WTC11 (cell line): ENCODE data around the gene CCDC134. TPM values are rescaled to one million over a fixed set of nuclear protein-coding genes. Genes with fewer than 3 reads are reported as not detected.

Experiments used
- ATAC-seq: fragments of 200-7000 bp; cut with Tn5 transposase; 2 replicates; pipeline ENCODE4 v1.10.0; 2021; ENCODE audit warnings: mild to moderate bottlenecking, moderate library complexity
- Bru-seq: library from RNA; stranded (reverse); fragments of 400-500 nt; gene quantifications from one replicate; lab custom pipeline; 2021; lab: Mats Ljungman, UMichigan
- CTCF ChIA-PET: fragments of 300-600 bp; sonication (Branson Sonifier 250); formaldehyde crosslinking; loops from one replicate; lab custom pipeline; 2021; ENCODE audit warnings: antibody characterized with exemption; lab: Charles Lee
- POLR2A ChIA-PET: fragments of 350-600 bp; sonication (Branson Sonifier 250); formaldehyde crosslinking; loops from one replicate; lab custom pipeline; 2021; ENCODE audit warnings: antibody characterized with exemption; lab: Charles Lee
- DNase-seq: peaks from one replicate; pipeline ENCODE4 v3.0.0; 2021; ENCODE audit warnings: low spot score
- H3K27ac Mint-ChIP-seq: 2 replicates; pipeline ENCODE4 v1.8.0; 2021; ENCODE audit warnings: mixed read lengths
- H3K27me3 Mint-ChIP-seq: 2 replicates; pipeline ENCODE4 v1.8.0; 2021; ENCODE audit warnings: low read depth, mild to moderate bottlenecking, moderate library complexity, mixed read lengths
- H3K36me3 Mint-ChIP-seq: 2 replicates; pipeline ENCODE4 v1.8.0; 2021; ENCODE audit warnings: mixed read lengths
- H3K4me1 Mint-ChIP-seq: 2 replicates; pipeline ENCODE4 v1.8.0; 2022; ENCODE audit warnings: mixed read lengths
- H3K4me3 Mint-ChIP-seq: 2 replicates; pipeline ENCODE4 v1.8.0; 2021; ENCODE audit warnings: mild to moderate bottlenecking, moderate library complexity, mixed read lengths
- H3K9me3 Mint-ChIP-seq: 2 replicates; pipeline ENCODE4 v1.8.0; 2021; ENCODE audit warnings: mixed read lengths
- JAZF1 ChIP-seq: fragments of 250-450 bp; sonication (Bioruptor Pico); IDR thresholded peaks from 2 replicates; pipeline ENCODE4 v1.9.0; 2021; ENCODE audit warnings: moderate library complexity, mild to moderate bottlenecking, inconsistent platforms
- MYBL2 ChIP-seq: sonication (generic); formaldehyde crosslinking; IDR thresholded peaks from 2 replicates; pipeline ENCODE4 v1.8.1; 2023; ENCODE audit warnings: mild to moderate bottlenecking, moderate library complexity, missing genetic modification reagents
- NFE2L1 ChIP-seq: sonication (generic); formaldehyde crosslinking; IDR thresholded peaks from 2 replicates; pipeline ENCODE4 v1.8.1; 2023; ENCODE audit warnings: missing genetic modification reagents
- OVOL2 ChIP-seq: fragments of 250-450 bp; sonication (Bioruptor Pico); IDR thresholded peaks from 2 replicates; pipeline ENCODE4 v1.9.0; 2021; ENCODE audit warnings: mild to moderate bottlenecking, borderline replicate concordance
- TP53 ChIP-seq: sonication (generic); formaldehyde crosslinking; IDR thresholded peaks from 2 replicates; pipeline ENCODE4 v1.8.1; 2023; ENCODE audit warnings: mild to moderate bottlenecking, missing genetic modification reagents
- ZNF138 ChIP-seq: sonication (generic); formaldehyde crosslinking; conservative IDR thresholded peaks from 2 replicates; pipeline ENCODE4 v1.8.1; 2022; ENCODE audit warnings: mild to moderate bottlenecking, moderate library complexity, missing genetic modification reagents
- ZNF396 ChIP-seq: fragments of 250-450 bp; sonication (Bioruptor Pico); IDR thresholded peaks from 2 replicates; pipeline ENCODE4 v1.8.0; 2021; ENCODE audit warnings: mild to moderate bottlenecking, moderate library complexity, borderline replicate concordance
- long read RNA-seq, 3 experiments: library from RNA in 1 of 3; library from capped mRNA in 1 of 3; library from polyadenylated mRNA in 1 of 3; unstranded in 2 of 3; stranded (forward) in 1 of 3; transcript quantifications; one replicate each; pipeline ENCODE4 v2.0.0, GENCODE V29; 2021
- total RNA-seq: library from RNA; stranded (reverse); gene quantifications from 3 replicates; pipeline ENCODE4 v1.2.3, GENCODE V29; 2021
- TF ChIP-seq, protein P1 (sequence below): sonication (generic); formaldehyde crosslinking; IDR thresholded peaks from 2 replicates; pipeline ENCODE4 v1.8.0; 2022; ENCODE audit warnings: missing genetic modification reagents
- TF ChIP-seq, protein P2 (sequence below): sonication (generic); formaldehyde crosslinking; IDR thresholded peaks from 2 replicates; pipeline ENCODE4 v1.8.1; 2023; ENCODE audit warnings: mild to moderate bottlenecking, missing genetic modification reagents, borderline replicate concordance
- TF ChIP-seq, protein P3 (sequence below): fragments of 200-600 bp; IDR thresholded peaks from 2 replicates; pipeline ENCODE4 v1.8.0; 2022; ENCODE audit warnings: antibody characterized with exemption
- TF ChIP-seq, protein P4 (sequence below): sonication (generic); formaldehyde crosslinking; IDR thresholded peaks from 2 replicates; pipeline ENCODE4 v1.8.1; 2022; ENCODE audit warnings: low read depth, mild to moderate bottlenecking, moderate library complexity, missing genetic modification reagents, borderline replicate concordance
- TF ChIP-seq, protein P5 (sequence below): sonication (generic); formaldehyde crosslinking; IDR thresholded peaks from 2 replicates; pipeline ENCODE4 v1.8.1; 2023; ENCODE audit warnings: mild to moderate bottlenecking, missing genetic modification reagents, moderate library complexity
- TF ChIP-seq, protein P6 (sequence below): fragments of 250-450 bp; sonication (Bioruptor Pico); conservative IDR thresholded peaks from 2 replicates; pipeline ENCODE4 v1.9.0; 2021; ENCODE audit warnings: mild to moderate bottlenecking
- TF ChIP-seq, protein P7 (sequence below): fragments of 250-450 bp; sonication (Bioruptor Pico); IDR thresholded peaks from 2 replicates; pipeline ENCODE4 v1.9.0; 2021; ENCODE audit warnings: mild to moderate bottlenecking, borderline replicate concordance

CCDC134 gene
- total RNA-seq: 19.0 to 21.3 TPM (median 19.2 TPM) in 3 replicates
- percentile 68 among the genes with signal in this experiment for Bru-seq, nascent RNA
- long read RNA-seq, experiment 1, transcript CCDC134-201 (7 exons, 1,270 nt): major isoform, 27 of 64 reads
- long read RNA-seq, experiment 1, partial matches to known transcripts: 32 of 64 reads
- long read RNA-seq, experiment 1, other reads (novel, unspliced or antisense): 5 of 64 reads
- long read RNA-seq, experiment 2, partial matches to known transcripts: 9 of 10 reads
- long read RNA-seq, experiment 2, other reads (novel, unspliced or antisense): 0 of 10 reads
- long read RNA-seq, experiment 3, transcript CCDC134-201 (7 exons, 1,270 nt): major isoform, 10 of 12 reads
- long read RNA-seq, experiment 3, partial matches to known transcripts: 0 of 12 reads
- long read RNA-seq, experiment 3, other reads (novel, unspliced or antisense): 2 of 12 reads

DNA sequence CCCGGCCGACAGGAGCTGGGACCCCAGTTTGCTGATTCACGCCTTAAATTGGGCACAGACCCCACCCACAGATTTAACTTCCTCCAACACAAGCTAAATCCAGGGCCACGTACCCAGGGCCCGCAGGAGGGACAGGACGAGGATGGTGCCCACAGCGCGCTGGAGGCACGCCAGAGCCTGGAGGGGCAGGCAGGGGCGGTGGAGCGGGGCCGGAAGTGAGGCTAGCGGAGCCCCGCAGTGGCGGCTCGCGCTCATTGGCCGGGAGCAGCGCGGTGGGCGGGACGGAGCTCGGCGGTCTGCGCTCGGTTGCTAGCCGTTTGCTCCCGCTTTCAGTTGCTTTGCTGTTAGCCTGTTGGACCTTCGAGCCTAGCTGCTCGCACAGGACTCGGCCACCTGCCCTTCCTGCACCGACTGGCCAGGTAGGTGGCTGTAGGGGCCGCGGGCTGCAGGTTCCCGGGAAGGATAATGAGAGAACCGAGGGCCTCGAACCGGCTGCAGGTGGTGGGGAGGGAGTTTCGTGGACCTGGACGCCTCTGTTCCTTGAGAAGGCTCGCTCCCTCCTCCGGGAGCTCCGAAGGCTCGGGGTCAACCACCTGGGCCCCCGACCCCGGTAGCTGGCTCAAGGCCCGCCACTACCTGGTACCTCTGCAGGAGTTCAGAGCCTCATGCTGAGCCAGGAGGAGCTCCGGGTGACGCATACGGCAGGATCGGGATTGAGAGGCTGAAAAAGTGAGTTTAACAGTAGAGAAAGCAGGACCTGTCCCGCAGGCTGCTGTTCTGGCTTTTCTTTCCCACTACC is at the start of gene CCDC134:
Gene CCDC134, plus strand, starts transcription at position 332 of the 799 bp plus-strand sequence. CDS start 8,212 bp downstream, outside the sequence.
- H3K4me1 Mint-ChIP-seq: peaks cover 30% of the 10 kb centered on the region
- peak; percentile 91 for DNase-seq
- ChIA-PET CTCF (interaction anchor here (0.6 to 3.2 kb wide), 19 partner anchors 20 to 291 kb away, joined by 3 to 76 read pairs (median 4); partner anchors contain the start of genes CENPM, MEI1 and NDUFA6), POLR2A (interaction anchor here (0.6 to 2.5 kb wide), 15 partner anchors 22 to 419 kb away, joined by 3 to 21 read pairs (median 5); partner anchors contain the start of genes CENPM, SREBF2 and TEF)
- no peaks in the 10 kb centered on the region for H3K27me3 Mint-ChIP-seq
- peak within 1 kb of the TSS; percentile 98 for H3K27ac Mint-ChIP-seq
- peaks cover 7% of the 10 kb centered on the region for H3K36me3 Mint-ChIP-seq
- peak; percentile 95 for ATAC-seq
- no peaks in the 10 kb centered on the region for H3K9me3 Mint-ChIP-seq
- peak within 1 kb of the TSS; percentile 96 for H3K4me3 Mint-ChIP-seq
- TF ChIP-seq MYBL2: peak; percentile 91
- TF ChIP-seq, protein P1, sequence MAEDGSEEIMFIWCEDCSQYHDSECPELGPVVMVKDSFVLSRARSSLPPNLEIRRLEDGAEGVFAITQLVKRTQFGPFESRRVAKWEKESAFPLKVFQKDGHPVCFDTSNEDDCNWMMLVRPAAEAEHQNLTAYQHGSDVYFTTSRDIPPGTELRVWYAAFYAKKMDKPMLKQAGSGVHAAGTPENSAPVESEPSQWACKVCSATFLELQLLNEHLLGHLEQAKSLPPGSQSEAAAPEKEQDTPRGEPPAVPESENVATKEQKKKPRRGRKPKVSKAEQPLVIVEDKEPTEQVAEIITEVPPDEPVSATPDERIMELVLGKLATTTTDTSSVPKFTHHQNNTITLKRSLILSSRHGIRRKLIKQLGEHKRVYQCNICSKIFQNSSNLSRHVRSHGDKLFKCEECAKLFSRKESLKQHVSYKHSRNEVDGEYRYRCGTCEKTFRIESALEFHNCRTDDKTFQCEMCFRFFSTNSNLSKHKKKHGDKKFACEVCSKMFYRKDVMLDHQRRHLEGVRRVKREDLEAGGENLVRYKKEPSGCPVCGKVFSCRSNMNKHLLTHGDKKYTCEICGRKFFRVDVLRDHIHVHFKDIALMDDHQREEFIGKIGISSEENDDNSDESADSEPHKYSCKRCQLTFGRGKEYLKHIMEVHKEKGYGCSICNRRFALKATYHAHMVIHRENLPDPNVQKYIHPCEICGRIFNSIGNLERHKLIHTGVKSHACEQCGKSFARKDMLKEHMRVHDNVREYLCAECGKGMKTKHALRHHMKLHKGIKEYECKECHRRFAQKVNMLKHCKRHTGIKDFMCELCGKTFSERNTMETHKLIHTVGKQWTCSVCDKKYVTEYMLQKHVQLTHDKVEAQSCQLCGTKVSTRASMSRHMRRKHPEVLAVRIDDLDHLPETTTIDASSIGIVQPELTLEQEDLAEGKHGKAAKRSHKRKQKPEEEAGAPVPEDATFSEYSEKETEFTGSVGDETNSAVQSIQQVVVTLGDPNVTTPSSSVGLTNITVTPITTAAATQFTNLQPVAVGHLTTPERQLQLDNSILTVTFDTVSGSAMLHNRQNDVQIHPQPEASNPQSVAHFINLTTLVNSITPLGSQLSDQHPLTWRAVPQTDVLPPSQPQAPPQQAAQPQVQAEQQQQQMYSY (CRISPR knock-in tag): peak; percentile 23; the same call in 1 of the 2 replicates
- no peak for TF ChIP-seq JAZF1
- TF ChIP-seq, protein P2, sequence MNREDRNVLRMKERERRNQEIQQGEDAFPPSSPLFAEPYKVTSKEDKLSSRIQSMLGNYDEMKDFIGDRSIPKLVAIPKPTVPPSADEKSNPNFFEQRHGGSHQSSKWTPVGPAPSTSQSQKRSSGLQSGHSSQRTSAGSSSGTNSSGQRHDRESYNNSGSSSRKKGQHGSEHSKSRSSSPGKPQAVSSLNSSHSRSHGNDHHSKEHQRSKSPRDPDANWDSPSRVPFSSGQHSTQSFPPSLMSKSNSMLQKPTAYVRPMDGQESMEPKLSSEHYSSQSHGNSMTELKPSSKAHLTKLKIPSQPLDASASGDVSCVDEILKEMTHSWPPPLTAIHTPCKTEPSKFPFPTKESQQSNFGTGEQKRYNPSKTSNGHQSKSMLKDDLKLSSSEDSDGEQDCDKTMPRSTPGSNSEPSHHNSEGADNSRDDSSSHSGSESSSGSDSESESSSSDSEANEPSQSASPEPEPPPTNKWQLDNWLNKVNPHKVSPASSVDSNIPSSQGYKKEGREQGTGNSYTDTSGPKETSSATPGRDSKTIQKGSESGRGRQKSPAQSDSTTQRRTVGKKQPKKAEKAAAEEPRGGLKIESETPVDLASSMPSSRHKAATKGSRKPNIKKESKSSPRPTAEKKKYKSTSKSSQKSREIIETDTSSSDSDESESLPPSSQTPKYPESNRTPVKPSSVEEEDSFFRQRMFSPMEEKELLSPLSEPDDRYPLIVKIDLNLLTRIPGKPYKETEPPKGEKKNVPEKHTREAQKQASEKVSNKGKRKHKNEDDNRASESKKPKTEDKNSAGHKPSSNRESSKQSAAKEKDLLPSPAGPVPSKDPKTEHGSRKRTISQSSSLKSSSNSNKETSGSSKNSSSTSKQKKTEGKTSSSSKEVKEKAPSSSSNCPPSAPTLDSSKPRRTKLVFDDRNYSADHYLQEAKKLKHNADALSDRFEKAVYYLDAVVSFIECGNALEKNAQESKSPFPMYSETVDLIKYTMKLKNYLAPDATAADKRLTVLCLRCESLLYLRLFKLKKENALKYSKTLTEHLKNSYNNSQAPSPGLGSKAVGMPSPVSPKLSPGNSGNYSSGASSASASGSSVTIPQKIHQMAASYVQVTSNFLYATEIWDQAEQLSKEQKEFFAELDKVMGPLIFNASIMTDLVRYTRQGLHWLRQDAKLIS (CRISPR knock-in tag): no peak
- TF ChIP-seq ZNF396: no peak
- peak; percentile 88; the same call in 1 of the 2 replicates for TF ChIP-seq TP53 (CRISPR knock-in tag)
- TF ChIP-seq, protein P3, sequence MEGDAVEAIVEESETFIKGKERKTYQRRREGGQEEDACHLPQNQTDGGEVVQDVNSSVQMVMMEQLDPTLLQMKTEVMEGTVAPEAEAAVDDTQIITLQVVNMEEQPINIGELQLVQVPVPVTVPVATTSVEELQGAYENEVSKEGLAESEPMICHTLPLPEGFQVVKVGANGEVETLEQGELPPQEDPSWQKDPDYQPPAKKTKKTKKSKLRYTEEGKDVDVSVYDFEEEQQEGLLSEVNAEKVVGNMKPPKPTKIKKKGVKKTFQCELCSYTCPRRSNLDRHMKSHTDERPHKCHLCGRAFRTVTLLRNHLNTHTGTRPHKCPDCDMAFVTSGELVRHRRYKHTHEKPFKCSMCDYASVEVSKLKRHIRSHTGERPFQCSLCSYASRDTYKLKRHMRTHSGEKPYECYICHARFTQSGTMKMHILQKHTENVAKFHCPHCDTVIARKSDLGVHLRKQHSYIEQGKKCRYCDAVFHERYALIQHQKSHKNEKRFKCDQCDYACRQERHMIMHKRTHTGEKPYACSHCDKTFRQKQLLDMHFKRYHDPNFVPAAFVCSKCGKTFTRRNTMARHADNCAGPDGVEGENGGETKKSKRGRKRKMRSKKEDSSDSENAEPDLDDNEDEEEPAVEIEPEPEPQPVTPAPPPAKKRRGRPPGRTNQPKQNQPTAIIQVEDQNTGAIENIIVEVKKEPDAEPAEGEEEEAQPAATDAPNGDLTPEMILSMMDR: no peak
- TF ChIP-seq, protein P4, sequence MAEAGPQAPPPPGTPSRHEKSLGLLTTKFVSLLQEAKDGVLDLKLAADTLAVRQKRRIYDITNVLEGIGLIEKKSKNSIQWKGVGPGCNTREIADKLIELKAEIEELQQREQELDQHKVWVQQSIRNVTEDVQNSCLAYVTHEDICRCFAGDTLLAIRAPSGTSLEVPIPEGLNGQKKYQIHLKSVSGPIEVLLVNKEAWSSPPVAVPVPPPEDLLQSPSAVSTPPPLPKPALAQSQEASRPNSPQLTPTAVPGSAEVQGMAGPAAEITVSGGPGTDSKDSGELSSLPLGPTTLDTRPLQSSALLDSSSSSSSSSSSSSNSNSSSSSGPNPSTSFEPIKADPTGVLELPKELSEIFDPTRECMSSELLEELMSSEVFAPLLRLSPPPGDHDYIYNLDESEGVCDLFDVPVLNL (CRISPR knock-in tag): no peak
- no peak for TF ChIP-seq OVOL2 (CRISPR knock-in tag)
- TF ChIP-seq ZNF138 (CRISPR knock-in tag): no peak
- TF ChIP-seq NFE2L1: no peak; the same call in none of the 2 replicates
- TF ChIP-seq, protein P5, sequence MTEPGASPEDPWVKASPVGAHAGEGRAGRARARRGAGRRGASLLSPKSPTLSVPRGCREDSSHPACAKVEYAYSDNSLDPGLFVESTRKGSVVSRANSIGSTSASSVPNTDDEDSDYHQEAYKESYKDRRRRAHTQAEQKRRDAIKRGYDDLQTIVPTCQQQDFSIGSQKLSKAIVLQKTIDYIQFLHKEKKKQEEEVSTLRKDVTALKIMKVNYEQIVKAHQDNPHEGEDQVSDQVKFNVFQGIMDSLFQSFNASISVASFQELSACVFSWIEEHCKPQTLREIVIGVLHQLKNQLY (CRISPR knock-in tag): no peak
- TF ChIP-seq, protein P6, sequence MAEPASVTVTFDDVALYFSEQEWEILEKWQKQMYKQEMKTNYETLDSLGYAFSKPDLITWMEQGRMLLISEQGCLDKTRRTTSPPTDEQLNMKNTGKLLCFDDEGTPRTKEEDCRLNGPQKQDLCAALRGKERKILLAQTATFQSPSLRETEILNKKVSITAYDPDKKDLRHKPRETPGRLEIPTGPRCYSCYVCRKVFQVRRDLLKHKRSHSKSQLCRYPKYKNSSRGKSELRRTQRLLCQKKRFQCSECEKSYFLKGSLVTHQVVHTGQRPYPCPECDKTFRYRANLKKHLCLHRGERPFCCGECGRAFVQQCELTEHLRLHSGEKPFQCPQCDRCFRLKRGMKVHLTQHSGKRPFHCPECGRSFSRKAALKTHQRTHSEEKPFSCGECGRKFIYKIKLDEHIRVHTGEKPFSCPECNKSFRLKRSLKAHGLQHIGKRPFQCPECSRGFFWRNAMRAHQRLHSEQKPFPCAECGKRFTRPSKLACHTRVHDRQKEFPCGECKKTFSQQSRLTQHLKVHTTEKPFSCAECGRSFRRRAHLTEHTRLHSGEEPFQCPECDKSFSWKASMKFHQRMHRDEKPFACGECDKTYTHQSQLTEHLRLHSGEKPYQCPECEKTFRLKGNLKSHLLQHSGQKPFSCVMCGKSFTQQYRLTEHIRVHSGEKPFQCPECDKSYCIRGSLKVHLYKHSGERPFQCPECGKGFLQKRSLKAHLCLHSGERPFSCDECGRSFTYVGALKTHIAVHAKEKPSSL: no peak
- TF ChIP-seq, protein P7, sequence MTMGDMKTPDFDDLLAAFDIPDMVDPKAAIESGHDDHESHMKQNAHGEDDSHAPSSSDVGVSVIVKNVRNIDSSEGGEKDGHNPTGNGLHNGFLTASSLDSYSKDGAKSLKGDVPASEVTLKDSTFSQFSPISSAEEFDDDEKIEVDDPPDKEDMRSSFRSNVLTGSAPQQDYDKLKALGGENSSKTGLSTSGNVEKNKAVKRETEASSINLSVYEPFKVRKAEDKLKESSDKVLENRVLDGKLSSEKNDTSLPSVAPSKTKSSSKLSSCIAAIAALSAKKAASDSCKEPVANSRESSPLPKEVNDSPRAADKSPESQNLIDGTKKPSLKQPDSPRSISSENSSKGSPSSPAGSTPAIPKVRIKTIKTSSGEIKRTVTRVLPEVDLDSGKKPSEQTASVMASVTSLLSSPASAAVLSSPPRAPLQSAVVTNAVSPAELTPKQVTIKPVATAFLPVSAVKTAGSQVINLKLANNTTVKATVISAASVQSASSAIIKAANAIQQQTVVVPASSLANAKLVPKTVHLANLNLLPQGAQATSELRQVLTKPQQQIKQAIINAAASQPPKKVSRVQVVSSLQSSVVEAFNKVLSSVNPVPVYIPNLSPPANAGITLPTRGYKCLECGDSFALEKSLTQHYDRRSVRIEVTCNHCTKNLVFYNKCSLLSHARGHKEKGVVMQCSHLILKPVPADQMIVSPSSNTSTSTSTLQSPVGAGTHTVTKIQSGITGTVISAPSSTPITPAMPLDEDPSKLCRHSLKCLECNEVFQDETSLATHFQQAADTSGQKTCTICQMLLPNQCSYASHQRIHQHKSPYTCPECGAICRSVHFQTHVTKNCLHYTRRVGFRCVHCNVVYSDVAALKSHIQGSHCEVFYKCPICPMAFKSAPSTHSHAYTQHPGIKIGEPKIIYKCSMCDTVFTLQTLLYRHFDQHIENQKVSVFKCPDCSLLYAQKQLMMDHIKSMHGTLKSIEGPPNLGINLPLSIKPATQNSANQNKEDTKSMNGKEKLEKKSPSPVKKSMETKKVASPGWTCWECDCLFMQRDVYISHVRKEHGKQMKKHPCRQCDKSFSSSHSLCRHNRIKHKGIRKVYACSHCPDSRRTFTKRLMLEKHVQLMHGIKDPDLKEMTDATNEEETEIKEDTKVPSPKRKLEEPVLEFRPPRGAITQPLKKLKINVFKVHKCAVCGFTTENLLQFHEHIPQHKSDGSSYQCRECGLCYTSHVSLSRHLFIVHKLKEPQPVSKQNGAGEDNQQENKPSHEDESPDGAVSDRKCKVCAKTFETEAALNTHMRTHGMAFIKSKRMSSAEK (CRISPR knock-in tag): no peak
